A549 (cell line): ENCODE results near the gene ARAP1.

Source experiments
- CTCF ChIP-seq: fragments of >200 bp; sonication (Bioruptor Twin); formaldehyde crosslinking; IDR thresholded peaks from 3 replicates; pipeline ENCODE4 v1.5.1; 2016
- MAX ChIP-seq: IDR thresholded peaks from 2 replicates; pipeline ENCODE4 v1.6.1; 2012

GRCh38 chr11:72643547-72643946 is 108.7 kb downstream of the ARAP1 start:
- TF ChIP-seq CTCF (no peak), MAX (no peak)
